Measurements from ENCODE around the gene KRTAP1-3. TPM values are rescaled to one million over a fixed set of nuclear protein-coding genes. Genes with fewer than 3 reads are reported as not detected.

KRTAP1-3 gene
- total RNA-seq, 2 experiments from 2014 or later: not detected

DNA sequence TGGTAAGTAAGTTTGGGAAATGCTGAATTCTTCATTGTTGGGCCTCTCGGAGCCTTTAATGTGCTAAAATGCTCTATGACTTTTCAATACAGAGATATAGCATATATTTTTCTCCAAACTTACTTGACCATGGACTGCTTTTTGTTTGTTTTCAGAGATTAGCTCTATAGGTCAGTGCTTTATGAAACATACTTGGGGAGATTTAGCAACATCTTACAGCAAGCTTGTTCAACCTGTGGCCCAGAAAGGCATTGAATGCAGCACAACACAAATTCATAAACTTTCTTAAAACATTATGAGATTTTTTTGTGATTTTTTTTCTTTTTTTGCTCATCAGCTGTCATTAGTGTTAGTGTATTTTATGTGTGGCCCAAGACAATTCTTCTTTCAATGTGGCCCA, 24.7 kb downstream of the KRTAP1-3 start:
- intact Hi-C loops (cut with DNase I, micrococcal nuclease): no loop called here
- ChIA-PET CTCF (no interaction called here), POLR2A (no interaction called here)
- Mint-ChIP-seq H3K27ac (no peak overlapping the region), H3K9me3 (no peaks in the 10 kb centered on the region), H3K36me3 (ENCODE audit: low read depth) (no peaks in the 10 kb centered on the region), H3K27me3 (no peaks in the 10 kb centered on the region), H3K4me3 (no peak overlapping the region), H3K4me1 (ENCODE audit: low read depth) (no peaks in the 10 kb centered on the region)
- Histone ChIP-seq H3K27me3 (ENCODE audit: control insufficient read depth in 1 of 2, insufficient read depth in 2 of 2, low read length in 2 of 2) (no peaks in the 10 kb centered on the region), H3K9me3 (ENCODE audit: control insufficient read depth in 1 of 2, insufficient read depth in 1 of 2, low read length in 2 of 2) (no peaks in the 10 kb centered on the region), H3K4me3 (ENCODE audit: low read length) (no peak overlapping the region), H3K4me1 (ENCODE audit: insufficient read depth, low read length) (no peaks in the 10 kb centered on the region), H3K27ac (ENCODE audit: low read depth in 1 of 2, low read length in 2 of 2) (no peak overlapping the region), H3K36me3 (ENCODE audit: insufficient read depth, low read length) (no peaks in the 10 kb centered on the region)
- ATAC-seq (ENCODE audit: poor library complexity) (no peak), DNase-seq (no peak)
- no peak for TF ChIP-seq CTCF (IDR thresholded peaks at IDR 0.05)

DNA sequence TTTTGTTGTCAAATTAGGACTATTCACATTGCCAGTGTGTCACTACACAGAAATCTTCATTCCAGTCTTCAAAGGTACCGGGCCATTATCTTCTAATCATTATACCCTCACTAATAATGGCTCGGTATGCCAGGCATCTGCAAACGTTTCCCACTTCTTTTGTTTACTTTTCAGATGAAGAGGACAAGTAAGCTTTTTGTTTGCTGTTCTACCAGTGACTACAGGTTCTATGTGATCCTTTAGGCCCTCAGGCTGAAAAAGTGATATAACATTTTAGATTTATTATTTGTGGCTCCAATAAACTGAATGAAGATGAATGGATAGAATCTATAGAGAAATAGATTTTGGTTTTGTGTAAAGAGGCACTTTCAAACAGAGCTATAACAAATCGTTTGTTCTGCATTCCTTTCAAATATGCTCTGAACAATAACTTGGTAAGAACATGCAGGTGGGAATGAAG, 25.3 kb downstream of the KRTAP1-3 start:
- intact Hi-C loops (cut with DNase I, micrococcal nuclease): no loop called here
- Mint-ChIP-seq H3K9me3 (no peaks in the 10 kb centered on the region), H3K4me1 (ENCODE audit: low read depth) (no peaks in the 10 kb centered on the region), H3K36me3 (ENCODE audit: low read depth) (no peaks in the 10 kb centered on the region), H3K27me3 (peaks cover 5% of the 10 kb centered on the region), H3K27ac (no peak overlapping the region), H3K4me3 (no peak overlapping the region)
- DNase-seq: no peak
- Histone ChIP-seq H3K36me3 (ENCODE audit: insufficient read depth, low read length) (no peaks in the 10 kb centered on the region), H3K4me3 (ENCODE audit: low read length) (no peak overlapping the region), H3K4me1 (ENCODE audit: insufficient read depth, low read length) (no peaks in the 10 kb centered on the region), H3K9me3 (ENCODE audit: control insufficient read depth in 1 of 2, insufficient read depth in 1 of 2, low read length in 2 of 2) (no peaks in the 10 kb centered on the region), H3K27ac (ENCODE audit: low read depth in 1 of 2, low read length in 2 of 2) (no peak overlapping the region), H3K27me3 (ENCODE audit: control insufficient read depth in 1 of 2, insufficient read depth in 2 of 2, low read length in 2 of 2) (no peaks in the 10 kb centered on the region)
- no peak for ATAC-seq (ENCODE audit: poor library complexity)
- TF ChIP-seq CTCF (IDR thresholded peaks at IDR 0.05): no peak
- ChIA-PET CTCF (no interaction called here), POLR2A (no interaction called here)

DNA sequence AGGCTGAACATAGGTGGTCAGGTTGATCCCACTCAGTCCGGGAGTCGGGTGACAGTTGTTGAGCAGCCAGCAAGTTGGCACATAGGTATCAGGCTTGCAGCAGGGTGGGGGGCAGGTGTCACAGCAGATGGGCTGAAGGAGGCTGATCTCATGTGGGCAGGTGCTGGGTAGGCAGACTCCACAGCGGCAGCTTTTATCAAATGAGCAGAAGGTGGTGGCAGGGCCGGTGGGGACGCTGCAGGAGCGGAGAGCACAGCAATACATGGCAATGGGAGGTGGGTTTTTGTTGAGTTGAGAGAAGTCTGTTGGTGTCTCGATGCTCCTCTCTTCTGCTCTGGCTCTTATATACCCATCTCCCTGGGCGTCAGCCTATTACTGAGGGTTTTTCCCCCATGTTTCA, 25.9 kb downstream of the KRTAP1-3 start, which contains the start of gene KRTAP3-1:
TSS of gene KRTAP3-1 (minus strand) at position 318 of the 400 bp plus-strand sequence. CDS start at position 264, 54 bp downstream.
- no peaks in the 10 kb centered on the region for H3K36me3 Mint-ChIP-seq (ENCODE audit: low read depth)
- no peaks in the 10 kb centered on the region for H3K4me1 ChIP-seq (ENCODE audit: insufficient read depth, low read length)
- POLR2A ChIA-PET: no interaction called here
- no peak within 1 kb of the TSS for H3K27ac ChIP-seq (ENCODE audit: low read depth in 1 of 2, low read length in 2 of 2)
- H3K4me3 ChIP-seq (ENCODE audit: low read length): no peak within 1 kb of the TSS
- DNase-seq (no peak), ATAC-seq (ENCODE audit: poor library complexity) (no peak)
- intact Hi-C loops (cut with DNase I, micrococcal nuclease): no loop called here
- no peaks in the 10 kb centered on the region for H3K27me3 ChIP-seq (ENCODE audit: control insufficient read depth in 1 of 2, insufficient read depth in 2 of 2, low read length in 2 of 2)
- TF ChIP-seq CTCF (IDR thresholded peaks at IDR 0.05): no peak
- no peaks in the 10 kb centered on the region for H3K9me3 ChIP-seq (ENCODE audit: control insufficient read depth in 1 of 2, insufficient read depth in 1 of 2, low read length in 2 of 2)
- H3K4me3 Mint-ChIP-seq: no peak within 1 kb of the TSS
- CTCF ChIA-PET: no interaction called here
- H3K36me3 ChIP-seq (ENCODE audit: insufficient read depth, low read length): no peaks in the 10 kb centered on the region
- H3K4me1 Mint-ChIP-seq (ENCODE audit: low read depth): no peaks in the 10 kb centered on the region
- H3K27me3 Mint-ChIP-seq: peaks cover 11% of the 10 kb centered on the region
- no peak within 1 kb of the TSS for H3K27ac Mint-ChIP-seq
- no peaks in the 10 kb centered on the region for H3K9me3 Mint-ChIP-seq
